ENCODE results near the gene BTNL2.

DNA sequence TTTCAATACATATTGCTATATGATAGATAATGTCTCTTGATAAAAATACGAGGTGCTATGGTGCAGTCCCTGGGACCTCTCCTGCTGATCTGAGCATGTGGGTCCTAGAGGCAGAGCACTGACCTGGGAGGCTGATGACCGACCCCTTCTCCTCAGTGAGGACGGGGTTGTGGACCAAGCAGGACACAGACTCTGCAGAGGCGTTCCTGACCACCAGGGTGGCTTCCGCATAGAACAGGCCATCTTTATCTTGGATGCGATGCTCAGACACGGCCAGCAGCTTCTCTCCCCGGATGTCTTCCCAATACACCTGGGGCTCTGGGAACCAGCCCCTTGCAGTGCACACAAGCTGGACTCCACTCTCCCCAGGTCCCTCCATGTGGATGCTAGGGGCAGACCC, 4.2 kb downstream of the BTNL2 start:
- TF ChIP-seq, protein P1, sequence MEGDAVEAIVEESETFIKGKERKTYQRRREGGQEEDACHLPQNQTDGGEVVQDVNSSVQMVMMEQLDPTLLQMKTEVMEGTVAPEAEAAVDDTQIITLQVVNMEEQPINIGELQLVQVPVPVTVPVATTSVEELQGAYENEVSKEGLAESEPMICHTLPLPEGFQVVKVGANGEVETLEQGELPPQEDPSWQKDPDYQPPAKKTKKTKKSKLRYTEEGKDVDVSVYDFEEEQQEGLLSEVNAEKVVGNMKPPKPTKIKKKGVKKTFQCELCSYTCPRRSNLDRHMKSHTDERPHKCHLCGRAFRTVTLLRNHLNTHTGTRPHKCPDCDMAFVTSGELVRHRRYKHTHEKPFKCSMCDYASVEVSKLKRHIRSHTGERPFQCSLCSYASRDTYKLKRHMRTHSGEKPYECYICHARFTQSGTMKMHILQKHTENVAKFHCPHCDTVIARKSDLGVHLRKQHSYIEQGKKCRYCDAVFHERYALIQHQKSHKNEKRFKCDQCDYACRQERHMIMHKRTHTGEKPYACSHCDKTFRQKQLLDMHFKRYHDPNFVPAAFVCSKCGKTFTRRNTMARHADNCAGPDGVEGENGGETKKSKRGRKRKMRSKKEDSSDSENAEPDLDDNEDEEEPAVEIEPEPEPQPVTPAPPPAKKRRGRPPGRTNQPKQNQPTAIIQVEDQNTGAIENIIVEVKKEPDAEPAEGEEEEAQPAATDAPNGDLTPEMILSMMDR (conservative IDR thresholded peaks at IDR 0.05; ENCODE audit: low read length) = no peak
- TF ChIP-seq EZH2phosphoT487 (IDR thresholded peaks at IDR 0.05; ENCODE audit: borderline replicate concordance) = no peak

Data from Loucy (cell line).